ENCODE results near the gene TCF25. TPM values are rescaled to one million over a fixed set of nuclear protein-coding genes. Genes with fewer than 3 reads are reported as not detected.

Gene TCF25
- total RNA-seq, 1 experiment from 2014 or later: 155 TPM

DNA sequence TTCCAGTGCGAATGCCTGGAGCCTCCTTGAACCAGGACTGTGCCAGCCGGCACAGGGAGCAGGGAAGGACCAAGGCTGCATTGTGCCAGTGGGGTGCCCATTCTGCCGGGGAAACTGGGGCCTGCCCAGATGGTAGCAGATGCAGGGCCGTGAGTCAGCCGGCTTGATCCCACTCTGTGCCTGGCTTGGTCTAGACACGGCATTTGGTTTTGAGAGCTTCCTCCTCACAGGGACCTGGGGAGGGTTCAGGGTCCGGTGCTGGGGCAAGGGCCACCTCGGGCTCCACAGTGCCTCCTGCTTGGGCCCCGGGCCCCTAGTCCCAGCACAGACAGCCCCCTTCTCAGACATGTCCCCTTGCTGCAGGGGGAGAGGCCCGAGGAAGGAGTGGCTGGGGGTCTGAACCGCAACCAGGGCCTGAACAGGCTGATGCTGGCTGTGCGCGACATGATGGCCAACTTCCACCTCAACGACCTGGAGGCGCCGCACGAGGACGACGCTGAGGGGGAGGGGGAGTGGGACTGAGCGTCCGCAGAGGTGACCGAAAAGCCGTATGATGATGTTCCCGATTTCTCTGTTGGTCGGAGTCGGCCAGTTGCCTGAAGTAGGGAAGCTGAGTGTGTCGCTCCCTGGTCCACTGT is 37.4 kb downstream of the TCF25 start:
- ChIA-PET POLR2A (interaction anchor here (0.6 to 1.4 kb wide), 3 partner anchors 8 to 38 kb away, joined by 3 to 14 read pairs (median 6); partner anchors contain the start of genes MC1R, TCF25 and TUBB3), CTCF (interaction anchor here (0.6 to 1.9 kb wide), 27 partner anchors 8 to 210 kb away, joined by 3 to 70 read pairs (median 6); partner anchors contain the start of genes DEF8, MC1R, SPATA2L and SPIRE2)
- H3K36me3 Mint-ChIP-seq: peaks cover 23% of the 10 kb centered on the region
- no peaks in the 10 kb centered on the region for H3K4me1 Mint-ChIP-seq
- peak overlapping the region; percentile 49 for H3K27ac Mint-ChIP-seq
- TF ChIP-seq ELF4 (CRISPR knock-in tag; IDR thresholded peaks at IDR 0.05; ENCODE audit: low read depth): no peak
- no peak for TF ChIP-seq NR3C1 (CRISPR knock-in tag; conservative IDR thresholded peaks at IDR 0.05; ENCODE audit: low read depth)
- no peak for TF ChIP-seq ETV6 (CRISPR knock-in tag; IDR thresholded peaks at IDR 0.05)
- TF ChIP-seq RELA (CRISPR knock-in tag; IDR thresholded peaks at IDR 0.05; ENCODE audit: borderline replicate concordance): no peak
- TF ChIP-seq ESRRA (CRISPR knock-in tag; IDR thresholded peaks at IDR 0.05; ENCODE audit: borderline replicate concordance): no peak
- TF ChIP-seq, protein P1, sequence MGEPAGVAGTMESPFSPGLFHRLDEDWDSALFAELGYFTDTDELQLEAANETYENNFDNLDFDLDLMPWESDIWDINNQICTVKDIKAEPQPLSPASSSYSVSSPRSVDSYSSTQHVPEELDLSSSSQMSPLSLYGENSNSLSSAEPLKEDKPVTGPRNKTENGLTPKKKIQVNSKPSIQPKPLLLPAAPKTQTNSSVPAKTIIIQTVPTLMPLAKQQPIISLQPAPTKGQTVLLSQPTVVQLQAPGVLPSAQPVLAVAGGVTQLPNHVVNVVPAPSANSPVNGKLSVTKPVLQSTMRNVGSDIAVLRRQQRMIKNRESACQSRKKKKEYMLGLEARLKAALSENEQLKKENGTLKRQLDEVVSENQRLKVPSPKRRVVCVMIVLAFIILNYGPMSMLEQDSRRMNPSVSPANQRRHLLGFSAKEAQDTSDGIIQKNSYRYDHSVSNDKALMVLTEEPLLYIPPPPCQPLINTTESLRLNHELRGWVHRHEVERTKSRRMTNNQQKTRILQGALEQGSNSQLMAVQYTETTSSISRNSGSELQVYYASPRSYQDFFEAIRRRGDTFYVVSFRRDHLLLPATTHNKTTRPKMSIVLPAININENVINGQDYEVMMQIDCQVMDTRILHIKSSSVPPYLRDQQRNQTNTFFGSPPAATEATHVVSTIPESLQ (CRISPR knock-in tag; IDR thresholded peaks at IDR 0.05): no peak
- TF ChIP-seq ATF1 (CRISPR knock-in tag; IDR thresholded peaks at IDR 0.05): no peak
- TF ChIP-seq NFE2L1 (CRISPR knock-in tag; IDR thresholded peaks at IDR 0.05): no peak
- no peak for ATAC-seq
- no peak for DNase-seq (ENCODE audit: low spot score)
- H3K27me3 Mint-ChIP-seq (ENCODE audit: low read depth): no peaks in the 10 kb centered on the region
- 0 out of 2 replicates have a peak, but pooled peaks cover 8% of the 10 kb centered on the region for H3K9me3 Mint-ChIP-seq
- H3K4me3 Mint-ChIP-seq: no peak overlapping the region

- POLR2A ChIA-PET: no interaction called here
- DNase-seq (ENCODE audit: low spot score) (no peak), ATAC-seq (no peak)
- H3K4me1 Mint-ChIP-seq: no peaks in the 10 kb centered on the region
- CTCF ChIA-PET: interaction anchor here (1.5 to 1.7 kb wide), 2 partner anchors 25 to 171 kb away, joined by 6 to 8 read pairs; no protein-coding TSS in a partner anchor
- H3K36me3 Mint-ChIP-seq: peaks cover 17% of the 10 kb centered on the region
- H3K27me3 Mint-ChIP-seq (ENCODE audit: low read depth): no peaks in the 10 kb centered on the region
- no peak overlapping the region for H3K4me3 Mint-ChIP-seq
- H3K27ac Mint-ChIP-seq: peak overlapping the region; percentile 49
- H3K9me3 Mint-ChIP-seq: 0 out of 2 replicates have a peak, but pooled peaks cover 7% of the 10 kb centered on the region
- no peak for TF ChIP-seq MAX (CRISPR knock-in tag; IDR thresholded peaks at IDR 0.05)
- TF ChIP-seq HMGXB4 (CRISPR knock-in tag; IDR thresholded peaks at IDR 0.05): no peak
- no peak for TF ChIP-seq ZNF671 (CRISPR knock-in tag; IDR thresholded peaks at IDR 0.05)
- TF ChIP-seq JAZF1 (CRISPR knock-in tag; IDR thresholded peaks at IDR 0.05): no peak
- TF ChIP-seq PRRX2 (CRISPR knock-in tag; IDR thresholded peaks at IDR 0.05): no peak
- TF ChIP-seq MXD4 (CRISPR knock-in tag; IDR thresholded peaks at IDR 0.05; ENCODE audit: borderline replicate concordance): no peak
- no peak for TF ChIP-seq FOXJ3 (CRISPR knock-in tag; IDR thresholded peaks at IDR 0.05; ENCODE audit: borderline replicate concordance)
- no peak for TF ChIP-seq ESRRA (CRISPR knock-in tag; IDR thresholded peaks at IDR 0.05; ENCODE audit: borderline replicate concordance)
- TF ChIP-seq ZNF121 (CRISPR knock-in tag; IDR thresholded peaks at IDR 0.05): no peak
- no peak for TF ChIP-seq FOXK1 (CRISPR knock-in tag; IDR thresholded peaks at IDR 0.05)
- TF ChIP-seq ZNF512 (CRISPR knock-in tag; IDR thresholded peaks at IDR 0.05; ENCODE audit: borderline replicate concordance): no peak
- TF ChIP-seq AFF4 (CRISPR knock-in tag; IDR thresholded peaks at IDR 0.05; ENCODE audit: borderline replicate concordance): no peak
- TF ChIP-seq SP1 (CRISPR knock-in tag; conservative IDR thresholded peaks at IDR 0.05): no peak
- no peak for TF ChIP-seq OVOL2 (CRISPR knock-in tag; IDR thresholded peaks at IDR 0.05; ENCODE audit: borderline replicate concordance)
- TF ChIP-seq ZNF416 (CRISPR knock-in tag; IDR thresholded peaks at IDR 0.05): no peak
- TF ChIP-seq, protein P2, sequence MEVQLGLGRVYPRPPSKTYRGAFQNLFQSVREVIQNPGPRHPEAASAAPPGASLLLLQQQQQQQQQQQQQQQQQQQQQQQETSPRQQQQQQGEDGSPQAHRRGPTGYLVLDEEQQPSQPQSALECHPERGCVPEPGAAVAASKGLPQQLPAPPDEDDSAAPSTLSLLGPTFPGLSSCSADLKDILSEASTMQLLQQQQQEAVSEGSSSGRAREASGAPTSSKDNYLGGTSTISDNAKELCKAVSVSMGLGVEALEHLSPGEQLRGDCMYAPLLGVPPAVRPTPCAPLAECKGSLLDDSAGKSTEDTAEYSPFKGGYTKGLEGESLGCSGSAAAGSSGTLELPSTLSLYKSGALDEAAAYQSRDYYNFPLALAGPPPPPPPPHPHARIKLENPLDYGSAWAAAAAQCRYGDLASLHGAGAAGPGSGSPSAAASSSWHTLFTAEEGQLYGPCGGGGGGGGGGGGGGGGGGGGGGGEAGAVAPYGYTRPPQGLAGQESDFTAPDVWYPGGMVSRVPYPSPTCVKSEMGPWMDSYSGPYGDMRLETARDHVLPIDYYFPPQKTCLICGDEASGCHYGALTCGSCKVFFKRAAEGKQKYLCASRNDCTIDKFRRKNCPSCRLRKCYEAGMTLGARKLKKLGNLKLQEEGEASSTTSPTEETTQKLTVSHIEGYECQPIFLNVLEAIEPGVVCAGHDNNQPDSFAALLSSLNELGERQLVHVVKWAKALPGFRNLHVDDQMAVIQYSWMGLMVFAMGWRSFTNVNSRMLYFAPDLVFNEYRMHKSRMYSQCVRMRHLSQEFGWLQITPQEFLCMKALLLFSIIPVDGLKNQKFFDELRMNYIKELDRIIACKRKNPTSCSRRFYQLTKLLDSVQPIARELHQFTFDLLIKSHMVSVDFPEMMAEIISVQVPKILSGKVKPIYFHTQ (CRISPR knock-in tag; IDR thresholded peaks at IDR 0.05): no peak
Measured at GRCh38 chr16:89911375-89911774, 38.0 kb downstream of the TCF25 start.
